GM21737 (cell line): ENCODE results near the gene TECTA.
"Not testable (repeated sequence)": the region's sequence is repeated elsewhere in the genome, so short reads cannot be mapped to it uniquely, and the experiment has no call there.

ENCODE experiments used
- ATAC-seq: cut with Tn5 transposase; IDR thresholded peaks from one replicate; pipeline ENCODE4 v1.9.1; 2021; ENCODE audit warnings: mild to moderate bottlenecking, moderate library complexity; ENCODE audit not compliant: unreplicated experiment

Gene TECTA

GRCh38 chr11:121228851-121229250 lies 127.8 kb downstream of the TECTA start:
- no peak for ATAC-seq

DNA sequence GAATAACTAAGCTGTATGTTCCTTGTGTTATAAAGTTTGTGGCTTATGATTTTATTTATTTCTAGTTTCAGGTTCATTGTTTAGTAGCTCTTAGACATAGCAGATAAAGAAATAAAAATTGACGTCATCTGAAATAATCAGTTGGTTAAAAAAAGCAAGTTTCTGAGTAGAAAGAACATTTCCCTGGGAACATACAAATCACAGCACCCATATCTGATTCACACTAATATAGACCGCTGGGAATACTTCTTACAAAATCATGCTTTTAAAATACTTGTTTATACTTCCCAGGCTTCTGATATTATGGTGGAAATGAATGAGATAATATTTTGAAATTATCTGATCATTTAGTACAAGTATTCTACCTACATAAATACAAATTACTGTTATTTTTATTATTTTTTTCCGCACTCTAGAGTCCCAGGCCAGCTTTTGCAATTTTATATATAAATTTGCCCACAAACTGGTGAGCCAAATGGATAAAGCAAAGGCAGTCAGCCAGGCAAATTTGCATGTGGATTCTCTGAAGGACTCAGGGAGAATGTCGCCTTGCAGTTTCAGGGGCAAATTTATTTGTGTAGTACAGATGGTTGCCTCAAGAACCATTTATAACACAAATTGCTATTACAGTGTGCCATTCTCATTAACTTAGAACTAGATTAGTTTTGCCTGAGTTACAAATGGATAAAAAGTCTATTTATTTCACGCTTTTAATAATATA lies 128.6 kb downstream of the TECTA start:
- ATAC-seq: no peak

- no peak for ATAC-seq
Measured at GRCh38 chr11:121231576-121232278, 130.7 kb downstream of the TECTA start.

DNA sequence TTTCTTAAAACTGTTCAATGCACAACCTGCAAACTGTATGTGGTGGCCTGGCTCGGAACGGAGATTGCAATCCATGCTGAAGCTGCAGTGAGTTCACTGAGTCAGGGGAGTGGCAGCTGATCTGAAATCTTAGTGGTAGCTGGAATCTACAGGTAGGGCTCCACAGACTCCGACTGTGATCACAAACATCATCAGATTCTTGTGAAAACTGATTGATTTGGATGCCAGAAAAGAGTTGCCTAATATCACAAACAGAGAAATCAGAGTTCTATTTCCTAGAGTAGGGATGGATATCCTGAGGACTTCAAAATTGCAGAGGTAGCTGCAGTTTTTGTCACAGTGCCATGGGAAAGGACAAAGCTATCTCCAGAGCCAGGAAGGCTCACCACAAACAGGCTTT lies 134.0 kb downstream of the TECTA start:
- no peak for ATAC-seq

DNA sequence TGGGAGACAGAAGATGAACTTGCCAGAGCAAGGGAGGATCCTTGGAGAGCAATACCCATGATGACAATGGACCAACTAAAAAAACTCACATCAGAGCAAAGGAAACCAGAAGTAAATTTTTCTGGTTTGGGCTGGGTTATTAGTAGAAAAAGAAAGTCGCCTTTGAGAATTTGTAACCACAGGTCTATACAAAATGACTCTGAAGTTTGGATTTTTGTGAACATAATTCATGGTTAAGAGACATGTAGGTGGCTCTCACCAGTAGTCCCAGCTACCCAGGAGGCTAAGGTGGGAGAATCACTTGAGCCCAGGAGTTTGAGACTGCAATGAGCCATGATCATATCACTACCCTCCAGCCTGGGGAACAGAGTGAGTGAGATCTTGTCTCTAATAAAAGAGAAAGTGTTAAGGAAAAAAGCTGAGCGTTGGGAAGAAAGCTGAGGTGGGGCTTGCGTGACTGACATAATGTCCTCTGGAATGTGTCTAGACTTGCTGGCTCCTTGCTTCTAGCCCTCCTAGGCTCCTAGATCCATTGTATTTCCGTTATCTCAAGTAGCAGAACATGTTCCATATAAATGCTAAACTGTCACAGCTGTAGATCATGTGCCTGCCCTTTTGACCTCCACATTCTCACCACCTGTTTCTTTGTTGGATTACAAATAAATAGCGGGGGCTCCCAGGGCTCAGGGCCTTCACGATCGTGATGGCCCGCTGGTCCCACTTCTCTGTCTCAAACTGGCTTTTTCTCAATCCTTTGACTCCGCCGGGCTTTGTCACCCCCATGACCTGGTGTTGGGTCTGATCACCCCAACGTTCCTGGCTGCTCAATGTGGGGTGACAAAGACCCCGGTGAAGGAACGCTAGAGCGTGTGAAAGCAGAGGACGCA lies 135.3 kb downstream of the TECTA start:
- ATAC-seq: peak; percentile 58

DNA sequence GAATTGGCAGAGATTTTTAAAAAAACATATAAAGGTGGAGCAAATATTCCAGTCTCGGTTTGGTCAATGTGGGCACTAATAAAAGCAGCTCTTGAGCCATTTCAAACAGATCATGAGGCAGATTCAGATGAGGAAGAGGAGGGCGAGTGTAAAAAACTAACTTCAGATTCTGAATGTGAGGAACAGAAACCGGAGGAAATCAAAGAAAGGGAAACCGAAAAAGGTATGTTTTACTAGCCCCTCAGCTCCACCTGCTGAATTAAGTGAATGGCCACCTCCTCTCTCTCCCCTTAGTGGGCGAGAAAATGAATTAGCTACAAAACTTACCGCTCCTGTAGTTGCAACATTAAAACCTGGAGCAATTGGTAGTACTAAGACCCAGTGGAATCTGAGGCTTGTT lies 136.2 kb downstream of the TECTA start:
- not testable (repeated sequence) for ATAC-seq

GRCh38 chr11:121237686-121238658 lies 136.9 kb downstream of the TECTA start:
- no peak for ATAC-seq

- no peak for ATAC-seq
Measured at GRCh38 chr11:121238956-121239355, 137.9 kb downstream of the TECTA start.

DNA sequence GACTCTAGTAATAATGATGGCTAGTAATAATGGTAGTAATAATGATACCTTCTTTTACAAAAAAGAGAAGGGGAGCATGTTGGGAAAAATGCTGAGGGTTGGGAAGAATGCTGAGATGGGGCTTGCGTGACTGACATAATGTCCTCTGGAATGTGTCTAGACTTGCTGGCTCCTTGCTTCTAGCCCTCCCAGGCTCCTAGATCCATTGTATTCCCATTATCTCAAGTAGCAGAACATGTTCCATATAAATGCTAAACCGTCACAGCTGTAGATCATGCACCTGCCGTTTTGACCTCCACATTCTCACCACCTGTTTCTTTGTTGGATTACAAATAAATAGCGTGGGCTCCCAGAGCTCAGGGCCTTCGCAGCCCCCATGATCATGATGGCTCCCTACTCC lies 139.0 kb downstream of the TECTA start:
- ATAC-seq: not testable (repeated sequence)

DNA sequence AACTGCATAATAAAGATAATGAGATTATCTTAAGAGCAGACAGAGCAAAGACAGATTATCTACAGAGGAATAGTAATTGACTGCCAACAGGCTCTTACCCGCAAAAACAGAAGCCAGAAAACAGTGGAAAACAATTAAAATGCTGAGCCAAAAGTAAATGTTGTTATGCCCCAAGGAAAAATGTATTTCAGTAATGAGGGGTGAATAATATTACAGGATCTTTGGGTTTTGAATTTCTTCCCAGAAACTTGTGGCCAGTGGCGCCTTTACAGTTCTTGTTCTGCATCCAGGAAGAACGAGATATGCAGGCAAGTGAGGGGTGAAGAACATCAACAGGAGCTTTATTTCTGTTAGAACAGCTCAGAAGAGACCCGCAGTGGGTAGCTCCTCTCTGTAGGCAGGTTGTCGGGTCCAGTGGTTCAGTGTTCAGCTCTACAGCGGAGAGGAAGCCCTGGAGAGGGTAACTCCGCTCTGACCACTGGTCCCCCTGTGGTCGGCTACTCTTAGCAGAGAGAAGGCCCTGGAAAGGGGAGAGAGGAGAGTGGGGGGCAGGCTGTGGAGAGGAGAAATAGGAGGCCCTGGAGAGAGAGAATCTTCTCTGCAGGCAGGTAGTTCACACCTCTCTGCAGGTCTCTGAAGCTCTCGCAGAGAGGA lies 139.7 kb downstream of the TECTA start:
- no peak for ATAC-seq
